ENCODE data around the gene SYPL1.

The SYPL1 gene

DNA sequence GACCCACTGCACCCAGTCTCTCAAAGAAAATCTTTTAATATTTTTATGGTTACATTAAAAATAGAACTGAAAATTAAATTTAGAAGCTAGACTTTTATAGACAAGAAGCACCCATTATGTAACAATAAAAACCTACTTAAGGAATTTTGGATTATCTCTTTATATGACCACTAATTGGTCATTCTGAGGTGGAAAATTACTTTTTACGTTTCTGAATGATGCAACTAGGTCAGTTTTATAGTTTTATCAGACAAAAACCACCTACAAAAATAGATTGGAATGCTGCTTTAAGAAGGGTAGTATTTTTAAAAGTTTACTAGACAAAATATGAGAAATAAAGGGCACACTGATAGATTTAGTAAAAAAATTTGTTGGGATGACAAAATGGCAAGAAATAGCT, 16.5 kb downstream of the SYPL1 start:
- H3K9ac ChIP-seq (ENCODE audit: insufficient read length) = no peak overlapping the region
- TF ChIP-seq POLR2AphosphoS5 (IDR thresholded peaks at IDR 0.05; ENCODE audit: borderline replicate concordance, low read depth, low read length) (no peak), FOXP2 (optimal IDR thresholded peaks at IDR 0.05; ENCODE audit: control extremely low read depth, extremely low read length, insufficient read depth) (no peak), EZH2 (IDR thresholded peaks at IDR 0.05) (no peak)
- peaks cover 47% of the 10 kb centered on the region for H3K36me3 ChIP-seq (ENCODE audit: insufficient read depth, low read length)
- no peak overlapping the region for H3K4me3 ChIP-seq
- H3K9me3 ChIP-seq (ENCODE audit: low read depth, low read length) = no peaks in the 10 kb centered on the region
- DNase-seq (ENCODE audit: low read depth, low spot score) = no peak
- H3K27ac ChIP-seq = no peak overlapping the region

DNA sequence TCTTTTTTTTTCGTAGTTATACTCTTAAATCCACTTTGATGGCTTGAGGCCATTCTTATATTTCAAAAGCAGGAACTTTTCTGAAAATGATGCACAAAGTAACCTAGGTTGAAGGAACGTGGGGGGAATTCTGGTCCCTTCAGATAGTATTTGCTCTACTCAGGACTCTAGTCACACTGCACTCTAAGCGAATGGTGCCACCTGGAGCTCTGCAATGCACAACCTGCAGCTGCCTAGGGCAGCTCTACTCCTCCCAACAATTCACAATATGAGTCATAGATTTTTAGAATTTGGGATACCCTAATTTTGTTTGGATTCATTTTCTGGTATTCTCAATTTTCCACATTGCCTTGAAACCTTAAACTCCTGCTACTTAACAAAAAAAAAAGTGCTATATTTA, 17.3 kb downstream of the SYPL1 start:
- Histone ChIP-seq H3K9me3 (ENCODE audit: low read depth, low read length) (no peaks in the 10 kb centered on the region), H3K27ac (no peak overlapping the region), H3K36me3 (ENCODE audit: insufficient read depth, low read length) (peaks cover 55% of the 10 kb centered on the region), H3K4me3 (no peak overlapping the region), H3K9ac (ENCODE audit: insufficient read length) (no peak overlapping the region)
- TF ChIP-seq POLR2AphosphoS5 (IDR thresholded peaks at IDR 0.05; ENCODE audit: borderline replicate concordance, low read depth, low read length) = no peak
- no peak for TF ChIP-seq EZH2 (IDR thresholded peaks at IDR 0.05)
- no peak for TF ChIP-seq FOXP2 (optimal IDR thresholded peaks at IDR 0.05; ENCODE audit: control extremely low read depth, extremely low read length, insufficient read depth)
- no peak for DNase-seq (ENCODE audit: low read depth, low spot score)

DNA sequence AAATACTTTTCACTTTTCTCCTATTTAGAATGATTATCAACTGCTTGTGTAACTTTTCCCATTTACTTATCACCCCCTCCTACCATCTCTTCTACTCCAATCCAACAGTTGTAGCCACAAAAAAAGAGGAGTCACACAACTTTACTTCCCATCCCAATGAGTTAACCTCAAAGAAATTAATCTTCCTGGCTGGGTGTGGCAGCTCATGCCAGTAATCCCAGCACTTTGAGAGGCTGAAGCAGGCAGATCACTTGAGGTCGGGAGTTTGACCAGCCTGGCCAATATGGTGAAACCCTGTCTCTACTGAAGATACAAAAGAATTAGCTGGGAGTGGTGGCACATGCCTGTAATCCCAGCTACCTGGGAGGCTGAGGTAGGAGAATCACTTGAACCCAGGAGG, 19.9 kb downstream of the SYPL1 start:
- H3K36me3 ChIP-seq (ENCODE audit: insufficient read depth, low read length) = peaks cover 62% of the 10 kb centered on the region

DNA sequence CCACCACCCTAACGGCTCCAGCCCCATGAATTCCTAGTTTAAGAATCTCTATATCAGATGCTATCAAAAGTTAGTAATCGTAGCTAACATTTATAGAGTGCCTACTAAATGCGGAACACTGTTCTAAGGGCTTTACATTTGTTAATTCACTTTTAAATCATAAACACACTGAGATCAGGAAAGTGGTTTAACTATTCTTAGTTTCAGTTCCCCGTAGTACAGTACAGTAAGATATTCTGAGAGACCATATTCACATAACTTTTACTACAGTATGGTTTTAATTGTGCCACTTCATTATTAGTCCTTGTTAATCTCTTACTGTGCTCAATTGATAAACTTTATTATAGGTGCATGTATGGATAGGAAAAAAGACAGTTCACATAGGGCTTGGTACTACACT, 22.5 kb downstream of the SYPL1 start:
- peaks cover 52% of the 10 kb centered on the region for H3K36me3 ChIP-seq (ENCODE audit: insufficient read depth, low read length)

More for the DNA sequence above, 19.9 kb downstream of the SYPL1 start:
- Histone ChIP-seq H3K4me3 (no peak overlapping the region), H3K9ac (ENCODE audit: insufficient read length) (no peak overlapping the region), H3K9me3 (ENCODE audit: low read depth, low read length) (no peaks in the 10 kb centered on the region), H3K27ac (no peak overlapping the region)
- TF ChIP-seq EZH2 (IDR thresholded peaks at IDR 0.05) (no peak), FOXP2 (optimal IDR thresholded peaks at IDR 0.05; ENCODE audit: control extremely low read depth, extremely low read length, insufficient read depth) (no peak), POLR2AphosphoS5 (IDR thresholded peaks at IDR 0.05; ENCODE audit: borderline replicate concordance, low read depth, low read length) (no peak)
- DNase-seq (ENCODE audit: low read depth, low spot score) = no peak

DNA sequence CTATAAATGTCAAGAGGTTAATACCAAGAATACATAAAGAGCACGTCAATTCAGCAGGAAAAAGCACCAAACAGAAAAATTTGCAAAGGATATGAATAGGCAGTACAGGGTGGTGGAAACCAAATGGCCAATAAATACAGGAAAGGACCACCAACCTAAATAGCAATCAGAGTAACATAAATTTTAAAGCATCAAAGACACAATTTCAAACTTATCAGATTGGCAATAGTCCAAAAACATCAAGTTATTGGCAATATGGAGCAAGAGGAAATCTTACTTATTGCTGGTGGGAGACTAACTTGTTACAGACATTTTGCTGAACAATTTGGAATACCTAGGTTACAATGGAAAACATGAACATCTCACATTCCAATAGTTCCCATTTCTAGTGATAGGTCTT, 24.1 kb downstream of the SYPL1 start:
- no peak for DNase-seq (ENCODE audit: low read depth, low spot score)
- no peak overlapping the region for H3K9ac ChIP-seq (ENCODE audit: insufficient read length)
- no peaks in the 10 kb centered on the region for H3K9me3 ChIP-seq (ENCODE audit: low read depth, low read length)
- H3K4me3 ChIP-seq = no peak overlapping the region
- TF ChIP-seq POLR2AphosphoS5 (IDR thresholded peaks at IDR 0.05; ENCODE audit: borderline replicate concordance, low read depth, low read length) (no peak), EZH2 (IDR thresholded peaks at IDR 0.05) (no peak), FOXP2 (optimal IDR thresholded peaks at IDR 0.05; ENCODE audit: control extremely low read depth, extremely low read length, insufficient read depth) (no peak)
- H3K36me3 ChIP-seq (ENCODE audit: insufficient read depth, low read length) = peaks cover 45% of the 10 kb centered on the region
- no peak overlapping the region for H3K27ac ChIP-seq

More for the DNA sequence above, 22.5 kb downstream of the SYPL1 start:
- no peak for DNase-seq (ENCODE audit: low read depth, low spot score)
- TF ChIP-seq POLR2AphosphoS5 (IDR thresholded peaks at IDR 0.05; ENCODE audit: borderline replicate concordance, low read depth, low read length) = no peak
- TF ChIP-seq EZH2 (IDR thresholded peaks at IDR 0.05) = no peak
- TF ChIP-seq FOXP2 (optimal IDR thresholded peaks at IDR 0.05; ENCODE audit: control extremely low read depth, extremely low read length, insufficient read depth) = no peak
- Histone ChIP-seq H3K9me3 (ENCODE audit: low read depth, low read length) (no peaks in the 10 kb centered on the region), H3K27ac (peak overlapping the region; percentile 43; the same call in 1 of the 2 replicates), H3K4me3 (no peak overlapping the region), H3K9ac (ENCODE audit: insufficient read length) (no peak overlapping the region)

DNA sequence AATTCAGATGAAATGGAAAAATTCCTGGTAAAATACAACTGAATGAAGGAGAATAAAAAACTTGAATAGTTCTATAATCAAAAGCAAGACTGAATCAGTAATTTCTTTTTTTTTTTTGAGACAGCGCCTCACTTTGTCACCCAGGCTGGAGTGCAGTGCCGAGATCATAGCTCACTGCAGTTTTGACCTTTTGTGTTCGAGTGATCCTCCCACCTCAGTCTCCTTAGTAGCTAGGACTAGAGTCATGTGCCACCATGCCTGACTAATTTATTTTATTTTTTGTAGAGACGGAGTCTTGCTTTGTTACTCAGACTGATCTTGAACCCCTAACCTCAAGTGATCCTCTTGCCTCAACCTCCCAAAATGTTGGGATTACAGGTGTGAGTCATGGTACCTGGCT, 26.1 kb downstream of the SYPL1 start:
- H3K36me3 ChIP-seq (ENCODE audit: insufficient read depth, low read length) = peaks cover 29% of the 10 kb centered on the region
- H3K9ac ChIP-seq (ENCODE audit: insufficient read length) = no peak overlapping the region
- no peak overlapping the region for H3K27ac ChIP-seq
- TF ChIP-seq POLR2AphosphoS5 (IDR thresholded peaks at IDR 0.05; ENCODE audit: borderline replicate concordance, low read depth, low read length) = no peak
- TF ChIP-seq EZH2 (IDR thresholded peaks at IDR 0.05) = no peak
- TF ChIP-seq FOXP2 (optimal IDR thresholded peaks at IDR 0.05; ENCODE audit: control extremely low read depth, extremely low read length, insufficient read depth) = no peak
- no peaks in the 10 kb centered on the region for H3K9me3 ChIP-seq (ENCODE audit: low read depth, low read length)
- no peak overlapping the region for H3K4me3 ChIP-seq
- DNase-seq (ENCODE audit: low read depth, low spot score) = no peak

DNA sequence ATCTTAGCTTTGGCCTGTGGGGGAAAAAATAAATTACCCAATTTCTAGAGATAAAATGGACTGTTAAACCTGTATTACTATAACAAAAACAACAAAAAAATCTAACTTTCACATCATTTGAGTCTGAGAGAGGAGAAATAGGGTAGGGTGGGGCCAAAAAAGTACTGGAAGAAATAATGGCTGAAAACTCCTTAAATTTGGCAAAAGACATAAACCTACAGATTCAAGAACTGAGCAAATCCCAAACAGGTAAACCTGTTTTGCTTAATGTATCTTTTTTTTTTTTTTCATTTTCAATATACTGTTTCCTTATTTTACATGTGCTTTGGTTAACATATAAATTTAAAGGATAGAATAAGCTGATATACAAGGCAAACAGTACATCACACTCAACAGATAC, 27.1 kb downstream of the SYPL1 start:
- H3K4me3 ChIP-seq = no peak overlapping the region
- peaks cover 19% of the 10 kb centered on the region for H3K36me3 ChIP-seq (ENCODE audit: insufficient read depth, low read length)
- TF ChIP-seq EZH2 (IDR thresholded peaks at IDR 0.05) (no peak), POLR2AphosphoS5 (IDR thresholded peaks at IDR 0.05; ENCODE audit: borderline replicate concordance, low read depth, low read length) (no peak), FOXP2 (optimal IDR thresholded peaks at IDR 0.05; ENCODE audit: control extremely low read depth, extremely low read length, insufficient read depth) (no peak)
- H3K27ac ChIP-seq = no peak overlapping the region
- H3K9me3 ChIP-seq (ENCODE audit: low read depth, low read length) = no peaks in the 10 kb centered on the region
- no peak for DNase-seq (ENCODE audit: low read depth, low spot score)
- no peak overlapping the region for H3K9ac ChIP-seq (ENCODE audit: insufficient read length)

DNA sequence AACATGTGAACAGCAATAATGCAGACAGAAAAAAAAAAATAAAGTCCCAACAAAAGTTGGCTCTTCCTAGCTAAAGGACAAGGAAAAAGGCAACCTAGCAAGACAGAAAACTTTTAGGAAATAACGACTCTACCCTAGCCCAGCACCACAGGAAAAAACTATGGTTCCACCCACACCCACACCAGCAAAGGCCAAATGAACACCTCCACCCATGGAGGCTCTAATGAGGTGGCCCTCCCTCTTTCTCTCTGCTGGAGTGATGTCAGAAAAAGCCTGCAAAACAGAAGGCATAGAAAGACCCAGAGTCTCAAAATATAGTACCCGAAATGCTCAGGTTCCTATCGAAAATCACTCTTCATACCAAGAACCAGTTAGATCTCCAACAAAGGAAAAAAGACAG, 28.4 kb downstream of the SYPL1 start:
- Histone ChIP-seq H3K9me3 (ENCODE audit: low read depth, low read length) (no peaks in the 10 kb centered on the region), H3K27ac (no peak overlapping the region), H3K9ac (ENCODE audit: insufficient read length) (no peak overlapping the region), H3K4me3 (no peak overlapping the region), H3K36me3 (ENCODE audit: insufficient read depth, low read length) (peaks cover 7% of the 10 kb centered on the region; the same call in 1 of the 2 replicates)
- DNase-seq (ENCODE audit: low read depth, low spot score) = no peak
- TF ChIP-seq POLR2AphosphoS5 (IDR thresholded peaks at IDR 0.05; ENCODE audit: borderline replicate concordance, low read depth, low read length) = no peak

DNA sequence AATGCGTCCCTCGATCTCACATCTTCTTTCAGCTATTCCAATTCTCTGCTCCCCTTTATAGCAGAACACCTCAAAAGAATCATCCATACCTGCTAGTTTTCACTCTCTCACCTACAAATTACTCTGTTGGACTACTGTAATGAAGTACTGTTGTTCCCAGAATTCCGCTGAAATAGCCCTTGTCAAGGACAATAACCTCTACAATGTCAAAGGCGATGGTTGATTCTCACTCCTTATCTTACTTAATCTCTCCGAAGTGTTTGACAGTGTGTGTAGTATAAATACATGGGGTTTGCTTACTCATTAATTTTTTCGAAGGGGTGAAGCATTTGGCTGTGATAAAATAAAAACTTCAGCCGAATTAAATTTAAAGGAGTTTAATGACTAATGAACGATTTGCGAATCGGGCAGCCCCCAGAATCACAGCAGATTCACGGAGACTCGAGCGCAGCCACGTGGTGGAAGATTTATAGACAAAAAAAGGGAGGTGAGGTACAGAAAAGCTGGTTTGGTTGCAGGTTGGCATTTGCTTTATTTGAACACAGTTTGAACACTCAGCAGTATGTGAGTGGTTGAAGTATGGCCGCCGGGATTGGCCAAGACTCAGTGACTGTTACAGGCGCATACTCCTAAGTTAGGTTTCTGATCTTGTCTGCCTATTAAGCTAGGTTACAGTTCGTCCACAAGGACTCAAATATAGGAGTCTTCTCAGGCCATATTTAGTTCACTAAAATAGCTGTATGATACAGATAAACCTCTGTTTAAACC, 29.8 kb downstream of the SYPL1 start:
- Histone ChIP-seq H3K9me3 (ENCODE audit: low read depth, low read length) (no peaks in the 10 kb centered on the region), H3K4me3 (no peak overlapping the region), H3K9ac (ENCODE audit: insufficient read length) (no peak overlapping the region), H3K27ac (no peak overlapping the region), H3K36me3 (ENCODE audit: insufficient read depth, low read length) (no peaks in the 10 kb centered on the region)
- DNase-seq (ENCODE audit: low read depth, low spot score) = no peak
- TF ChIP-seq POLR2AphosphoS5 (IDR thresholded peaks at IDR 0.05; ENCODE audit: borderline replicate concordance, low read depth, low read length) = no peak
- TF ChIP-seq EZH2 (IDR thresholded peaks at IDR 0.05) = no peak
- no peak for TF ChIP-seq FOXP2 (optimal IDR thresholded peaks at IDR 0.05; ENCODE audit: control extremely low read depth, extremely low read length, insufficient read depth)
